ENCODE measurements around the gene TMC2.

TMC2 gene

GRCh38 chr20:2691127-2691526 is 154.8 kb downstream of the TMC2 start:
- TF ChIP-seq CTCF (IDR thresholded peaks at IDR 0.05; ENCODE audit: low read depth, low read length, poor library complexity, severe bottlenecking) = no peak
- no peak; the same call in 1 of the 2 replicates for TF ChIP-seq EZH2phosphoT487 (IDR thresholded peaks at IDR 0.05; ENCODE audit: borderline replicate concordance, low read length)
- H3K9me2 ChIP-seq (replicated peaks; ENCODE audit: control insufficient read depth, low read length) = no peaks in the 10 kb centered on the region
- no peak overlapping the region for H3K27ac ChIP-seq (ENCODE audit: low read depth, low read length)
- no peaks in the 10 kb centered on the region for H3K9me3 ChIP-seq (ENCODE audit: control insufficient read depth, insufficient read depth, low read length)
- no peak overlapping the region for H3K4me3 ChIP-seq (ENCODE audit: low read length)
- no peak overlapping the region for H3K4me2 ChIP-seq (ENCODE audit: low read length)
- no peaks in the 10 kb centered on the region for H3F3A ChIP-seq (ENCODE audit: control insufficient read depth, insufficient read depth)
- H3K4me1 ChIP-seq (ENCODE audit: control insufficient read depth, low read length) = peaks cover 6% of the 10 kb centered on the region; the same call in 1 of the 2 replicates
- H3K36me3 ChIP-seq (ENCODE audit: control insufficient read depth, low read length) = no peaks in the 10 kb centered on the region
- no peaks in the 10 kb centered on the region for H3K79me2 ChIP-seq (ENCODE audit: control insufficient read depth, low read length)
- H3K27me3 ChIP-seq (ENCODE audit: control insufficient read depth, low read length) = peaks cover 56% of the 10 kb centered on the region
- no peaks in the 10 kb centered on the region for H4K20me1 ChIP-seq (ENCODE audit: control insufficient read depth, insufficient read depth, low read depth, low read length)
